Panc1 (cell line): Measurements from ENCODE around the gene WDR75. TPM values are rescaled to one million over a fixed set of nuclear protein-coding genes. Genes with fewer than 3 reads are reported as not detected.

ENCODE experiments used
- ATAC-seq: fragments of 200-7000 bp; cut with Tn5 transposase; 2 replicates; pipeline ENCODE4 v1.9.1; 2020; ENCODE audit warnings: mild to moderate bottlenecking, moderate library complexity
- BruUV-seq: library from RNA; stranded (reverse); fragments of 400-500 nt; replicated peaks from 2 replicates; lab custom pipeline; 2021; lab: Mats Ljungman, UMichigan
- CTCF ChIA-PET: fragments of 300-600 bp; sonication (Branson Sonifier 250); formaldehyde crosslinking; loops from one replicate; lab custom pipeline; 2022; ENCODE audit warnings: antibody characterized with exemption; lab: Charles Lee
- POLR2A ChIA-PET: fragments of 300-600 bp; sonication (Branson Sonifier 250); formaldehyde crosslinking; loops from one replicate; lab custom pipeline; 2022; ENCODE audit warnings: antibody characterized with exemption; lab: Charles Lee
- DNase-seq: peaks from one replicate; pipeline ENCODE4 v3.0.0-alpha.2; 2010; ENCODE audit warnings: low read depth, low spot score
- H3K27ac ChIP-seq: 2 replicates; pipeline ENCODE4 v1.5.1; 2011; ENCODE audit warnings: mild to moderate bottlenecking, low read length, inconsistent platforms
- H3K27me3 ChIP-seq: fragments of 200-500 bp; sonication (Bioruptor generic); 2 replicates; pipeline ENCODE4 v1.6.0; 2014; ENCODE audit warnings: low read length, inconsistent platforms; ENCODE audit not compliant: control insufficient read depth, insufficient read depth
- H3K36me3 ChIP-seq: fragments of 200-500 bp; sonication (Bioruptor generic); 2 replicates; pipeline ENCODE4 v1.5.1; 2014; ENCODE audit warnings: inconsistent platforms, mild to moderate bottlenecking, low read length, moderate library complexity; ENCODE audit not compliant: control insufficient read depth, insufficient read depth
- H3K4me1 ChIP-seq: 2 replicates; pipeline ENCODE4 v1.5.1; 2011; ENCODE audit warnings: inconsistent platforms, mild to moderate bottlenecking, low read length, moderate library complexity; ENCODE audit not compliant: control insufficient read depth, insufficient read depth
- H3K4me3 ChIP-seq, 2 experiments: 2 replicates each; pipeline ENCODE4 v1.5.1; 2011 to 2012; ENCODE audit warnings: low read depth in 2 of 2, low read length in 2 of 2, mild to moderate bottlenecking in 2 of 2, inconsistent platforms in 1 of 2, moderate library complexity in 1 of 2
- H3K9me3 ChIP-seq: fragments of 200-500 bp; sonication (Bioruptor generic); 2 replicates; pipeline ENCODE4 v1.5.1; 2014; ENCODE audit warnings: low read depth, mild to moderate bottlenecking, inconsistent platforms, low read length, moderate library complexity; ENCODE audit not compliant: control insufficient read depth, insufficient read depth
- POLR2AphosphoS5 ChIP-seq: IDR thresholded peaks from 2 replicates; pipeline ENCODE4 v1.6.1; 2012; ENCODE audit warnings: mild to moderate bottlenecking, low read depth, low read length, moderate library complexity
- SIN3A ChIP-seq: IDR thresholded peaks from 2 replicates; pipeline ENCODE4 v1.6.1; 2012; ENCODE audit warnings: low read depth, mild to moderate bottlenecking, low read length, moderate library complexity, borderline replicate concordance; ENCODE audit not compliant: insufficient read depth
- TCF7L2 ChIP-seq: IDR thresholded peaks from 2 replicates; pipeline ENCODE4 v1.6.1; 2011; ENCODE audit warnings: mild to moderate bottlenecking, low read depth, low read length, inconsistent platforms
- in situ Hi-C: cut with HindIII; loops from 2 replicates; pipeline ENCODE4 v1.10.0; 2016; ENCODE audit warnings: low sequenced_read_pairs, low pct_unique_long_range_greater_than_20kb
- intact Hi-C: fragments of 100-400 bp; cut with micrococcal nuclease; formaldehyde crosslinking; loops from one replicate; pipeline ENCODE4 v1.10.0; 2022; ENCODE audit not compliant: unreplicated experiment
- total RNA-seq: library from RNA; stranded (reverse); gene quantifications from one replicate; pipeline ENCODE4 v1.2.1, GENCODE V29; 2021; ENCODE audit not compliant: unreplicated experiment
- TF ChIP-seq, protein P1 (sequence below): fragments of 450-650 bp; IDR thresholded peaks from 2 replicates; pipeline ENCODE4 v1.5.1; 2017; ENCODE audit warnings: mild to moderate bottlenecking
- TF ChIP-seq, protein P2 (sequence below), 2 experiments: IDR thresholded peaks; 2 replicates each; pipeline ENCODE4 v1.6.1; 2011 to 2012; ENCODE audit warnings: low read depth in 2 of 2, control low read depth in 1 of 2, low read length in 1 of 2, mild to moderate bottlenecking in 1 of 2, moderate library complexity in 1 of 2; ENCODE audit not compliant: insufficient read depth in 1 of 2

The WDR75 gene
- total RNA-seq, 1 experiment from 2014 or later, result 58.3 TPM

DNA sequence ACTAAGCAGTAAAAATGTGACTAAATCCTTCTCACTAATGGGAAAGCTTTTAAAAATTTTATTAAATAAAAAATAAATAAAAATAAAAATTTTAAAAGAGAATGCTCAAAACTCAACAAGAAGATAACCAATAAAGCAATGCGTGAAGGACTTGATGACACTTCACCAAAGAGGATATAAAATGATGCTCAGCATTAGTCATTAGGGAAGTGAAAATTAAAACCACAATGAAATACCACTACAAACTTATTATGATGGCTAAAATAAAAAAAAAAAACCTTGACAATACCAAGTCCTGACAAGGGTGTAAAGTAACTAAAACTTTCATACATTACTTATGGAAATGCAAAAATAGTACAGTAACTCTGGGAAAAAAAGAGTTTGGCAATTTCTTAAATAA, 3.3 kb upstream of the WDR75 start:
- BruUV-seq, result no TSS peak
- TF ChIP-seq, protein P1, sequence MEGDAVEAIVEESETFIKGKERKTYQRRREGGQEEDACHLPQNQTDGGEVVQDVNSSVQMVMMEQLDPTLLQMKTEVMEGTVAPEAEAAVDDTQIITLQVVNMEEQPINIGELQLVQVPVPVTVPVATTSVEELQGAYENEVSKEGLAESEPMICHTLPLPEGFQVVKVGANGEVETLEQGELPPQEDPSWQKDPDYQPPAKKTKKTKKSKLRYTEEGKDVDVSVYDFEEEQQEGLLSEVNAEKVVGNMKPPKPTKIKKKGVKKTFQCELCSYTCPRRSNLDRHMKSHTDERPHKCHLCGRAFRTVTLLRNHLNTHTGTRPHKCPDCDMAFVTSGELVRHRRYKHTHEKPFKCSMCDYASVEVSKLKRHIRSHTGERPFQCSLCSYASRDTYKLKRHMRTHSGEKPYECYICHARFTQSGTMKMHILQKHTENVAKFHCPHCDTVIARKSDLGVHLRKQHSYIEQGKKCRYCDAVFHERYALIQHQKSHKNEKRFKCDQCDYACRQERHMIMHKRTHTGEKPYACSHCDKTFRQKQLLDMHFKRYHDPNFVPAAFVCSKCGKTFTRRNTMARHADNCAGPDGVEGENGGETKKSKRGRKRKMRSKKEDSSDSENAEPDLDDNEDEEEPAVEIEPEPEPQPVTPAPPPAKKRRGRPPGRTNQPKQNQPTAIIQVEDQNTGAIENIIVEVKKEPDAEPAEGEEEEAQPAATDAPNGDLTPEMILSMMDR, result no peak
- TF ChIP-seq, protein P2, sequence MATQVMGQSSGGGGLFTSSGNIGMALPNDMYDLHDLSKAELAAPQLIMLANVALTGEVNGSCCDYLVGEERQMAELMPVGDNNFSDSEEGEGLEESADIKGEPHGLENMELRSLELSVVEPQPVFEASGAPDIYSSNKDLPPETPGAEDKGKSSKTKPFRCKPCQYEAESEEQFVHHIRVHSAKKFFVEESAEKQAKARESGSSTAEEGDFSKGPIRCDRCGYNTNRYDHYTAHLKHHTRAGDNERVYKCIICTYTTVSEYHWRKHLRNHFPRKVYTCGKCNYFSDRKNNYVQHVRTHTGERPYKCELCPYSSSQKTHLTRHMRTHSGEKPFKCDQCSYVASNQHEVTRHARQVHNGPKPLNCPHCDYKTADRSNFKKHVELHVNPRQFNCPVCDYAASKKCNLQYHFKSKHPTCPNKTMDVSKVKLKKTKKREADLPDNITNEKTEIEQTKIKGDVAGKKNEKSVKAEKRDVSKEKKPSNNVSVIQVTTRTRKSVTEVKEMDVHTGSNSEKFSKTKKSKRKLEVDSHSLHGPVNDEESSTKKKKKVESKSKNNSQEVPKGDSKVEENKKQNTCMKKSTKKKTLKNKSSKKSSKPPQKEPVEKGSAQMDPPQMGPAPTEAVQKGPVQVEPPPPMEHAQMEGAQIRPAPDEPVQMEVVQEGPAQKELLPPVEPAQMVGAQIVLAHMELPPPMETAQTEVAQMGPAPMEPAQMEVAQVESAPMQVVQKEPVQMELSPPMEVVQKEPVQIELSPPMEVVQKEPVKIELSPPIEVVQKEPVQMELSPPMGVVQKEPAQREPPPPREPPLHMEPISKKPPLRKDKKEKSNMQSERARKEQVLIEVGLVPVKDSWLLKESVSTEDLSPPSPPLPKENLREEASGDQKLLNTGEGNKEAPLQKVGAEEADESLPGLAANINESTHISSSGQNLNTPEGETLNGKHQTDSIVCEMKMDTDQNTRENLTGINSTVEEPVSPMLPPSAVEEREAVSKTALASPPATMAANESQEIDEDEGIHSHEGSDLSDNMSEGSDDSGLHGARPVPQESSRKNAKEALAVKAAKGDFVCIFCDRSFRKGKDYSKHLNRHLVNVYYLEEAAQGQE (IDR thresholded peaks at IDR 0.05; ENCODE audit: insufficient read depth in 1 of 2, low read depth in 2 of 2, low read length in 1 of 2), result no peak
- TF ChIP-seq SIN3A (no peak), POLR2AphosphoS5 (no peak), TCF7L2 (no peak)
- peaks cover 3% of the 10 kb centered on the region for H3K4me1 ChIP-seq
- no peak for DNase-seq
- POLR2A ChIA-PET, result no interaction called here
- no peaks in the 10 kb centered on the region for H3K27me3 ChIP-seq
- no peak overlapping the region for H3K27ac ChIP-seq
- H3K36me3 ChIP-seq, result peaks cover 2% of the 10 kb centered on the region
- CTCF ChIA-PET, result no interaction called here
- no peak overlapping the region for H3K4me3 ChIP-seq
- H3K9me3 ChIP-seq, result no peaks in the 10 kb centered on the region
- intact Hi-C loops (no loop called here), in situ Hi-C loops (no loop called here)
- ATAC-seq, result no peak

DNA sequence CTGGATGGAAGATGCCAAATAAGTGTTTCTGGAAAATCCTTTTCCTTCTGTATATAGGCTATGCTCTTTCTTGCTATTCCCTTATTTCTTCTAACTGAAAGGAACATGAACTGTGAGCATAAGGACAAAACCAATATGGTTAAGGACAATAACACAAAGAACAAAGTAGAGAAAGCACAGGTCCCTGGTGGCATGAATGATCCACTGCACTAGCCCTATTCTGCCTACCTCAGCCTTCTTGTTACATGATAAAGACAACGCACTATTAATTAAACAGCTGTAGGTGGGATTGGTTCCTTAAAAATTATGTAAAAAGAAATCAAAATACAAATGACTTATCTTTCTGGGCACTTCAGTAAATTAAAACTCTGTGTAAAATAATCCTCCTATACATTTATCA, 1.9 kb upstream of the WDR75 start:
- CTCF ChIA-PET, result interaction anchor here (0.6 kb wide), 1 partner anchor 21 kb away, joined by 4 read pairs; no protein-coding TSS in a partner anchor
- no peak for ATAC-seq
- Histone ChIP-seq H3K4me1 (peaks cover 12% of the 10 kb centered on the region), H3K36me3 (peaks cover 5% of the 10 kb centered on the region), H3K9me3 (no peaks in the 10 kb centered on the region), H3K27ac (no peak overlapping the region), H3K4me3 (no peak overlapping the region), H3K27me3 (no peaks in the 10 kb centered on the region)
- intact Hi-C loops (no loop called here), in situ Hi-C loops (no loop called here)
- TF ChIP-seq, protein P2 (IDR thresholded peaks at IDR 0.05; ENCODE audit: insufficient read depth in 1 of 2, low read depth in 2 of 2, low read length in 1 of 2), result no peak
- TF ChIP-seq SIN3A (no peak), POLR2AphosphoS5 (no peak), TCF7L2 (no peak)
- TF ChIP-seq, protein P1, result peak; percentile 18; the same call in 1 of the 2 replicates
- BruUV-seq, result no TSS peak
- DNase-seq, result no peak
- POLR2A ChIA-PET, result no interaction called here
